ENCODE results near the gene PLA2G4E. TPM values are rescaled to one million over a fixed set of nuclear protein-coding genes. Genes with fewer than 3 reads are reported as not detected.
A peak's percentile ranks its signal among the peaks of the same experiment; 100 is the strongest.

The PLA2G4E gene
- total RNA-seq, 1 experiment from 2014 or later, result not detected

- no peak for DNase-seq (ENCODE audit: extremely low read depth, low read depth)
Measured at GRCh38 chr15:41981371-41982132, 39.3 kb downstream of the PLA2G4E start.

GRCh38 chr15:41980654-41981323 is 40.1 kb downstream of the PLA2G4E start:
- DNase-seq (ENCODE audit: extremely low read depth, low read depth), result no peak

DNA sequence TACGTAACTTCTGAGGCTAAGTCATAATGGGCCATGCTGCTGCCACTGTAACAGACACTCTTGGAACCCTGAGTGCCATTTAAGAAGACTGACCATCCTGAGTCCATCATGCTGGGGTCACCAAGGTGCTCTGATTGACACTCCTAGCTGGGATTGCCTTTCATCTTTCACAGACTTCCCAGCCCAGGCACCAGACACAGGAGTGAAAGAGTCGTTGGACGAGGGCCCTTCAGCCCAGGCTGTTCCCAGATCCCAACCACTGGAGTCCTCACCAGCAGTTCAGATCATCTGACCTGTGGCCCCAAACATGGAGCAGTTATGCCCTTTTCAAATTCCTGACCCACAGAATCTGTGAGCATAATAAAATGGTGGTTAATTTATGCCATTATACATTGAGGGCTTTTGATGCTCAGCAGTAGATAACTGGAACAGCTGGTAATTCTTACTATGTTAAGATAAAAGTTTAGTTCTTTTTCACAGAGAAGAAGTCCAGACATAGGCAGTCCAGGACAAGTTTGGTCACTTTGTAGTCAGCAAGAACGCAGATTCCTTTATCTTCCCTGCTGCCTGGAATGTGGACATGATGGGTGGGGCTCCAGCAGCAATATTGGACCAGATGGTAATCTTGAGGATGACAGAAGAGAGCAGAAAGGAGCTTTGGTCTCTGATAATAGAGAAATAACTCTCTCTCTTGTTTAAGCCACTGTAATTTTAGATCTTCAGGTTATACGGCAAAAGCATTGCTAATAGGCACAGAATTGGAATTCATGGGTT is 41.2 kb downstream of the PLA2G4E start:
- DNase-seq (ENCODE audit: extremely low read depth, low read depth), result no peak

GRCh38 chr15:41978534-41978933 is 42.3 kb downstream of the PLA2G4E start:
- DNase-seq (ENCODE audit: extremely low read depth, low read depth), result no peak

DNA sequence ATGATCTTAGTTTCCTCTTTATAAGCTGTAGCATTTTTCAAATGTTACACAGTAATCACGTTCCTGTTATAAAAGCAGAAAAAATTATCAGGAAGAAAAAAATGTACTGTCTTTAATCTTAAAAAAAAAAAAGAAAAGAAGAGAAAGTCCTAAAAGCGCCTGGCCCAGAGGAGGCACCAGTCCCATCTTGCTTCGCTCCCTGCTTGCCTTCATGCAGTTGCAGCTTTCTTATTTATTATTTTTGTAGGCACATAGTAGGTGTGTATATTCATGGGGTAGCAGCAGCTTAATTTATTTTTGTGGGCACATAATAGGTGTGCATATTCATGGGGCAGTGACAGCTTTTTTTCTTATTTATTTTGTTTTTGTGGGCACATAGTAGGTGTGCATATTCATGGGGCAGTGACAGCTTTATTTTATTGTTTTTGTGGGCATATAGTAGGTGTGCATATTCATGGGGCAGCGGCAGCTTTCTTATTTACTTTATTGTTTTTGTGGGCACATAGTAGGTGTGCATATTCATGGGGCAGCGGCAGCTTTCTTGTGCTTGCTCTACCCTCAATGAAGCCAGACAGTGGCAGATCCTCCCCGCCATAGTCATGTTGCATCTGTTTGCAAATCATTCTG is 43.0 kb downstream of the PLA2G4E start:
- DNase-seq (ENCODE audit: extremely low read depth, low read depth), result no peak

- DNase-seq (ENCODE audit: extremely low read depth, low read depth), result no peak
Measured at GRCh38 chr15:41975669-41976068, 45.2 kb downstream of the PLA2G4E start.

DNA sequence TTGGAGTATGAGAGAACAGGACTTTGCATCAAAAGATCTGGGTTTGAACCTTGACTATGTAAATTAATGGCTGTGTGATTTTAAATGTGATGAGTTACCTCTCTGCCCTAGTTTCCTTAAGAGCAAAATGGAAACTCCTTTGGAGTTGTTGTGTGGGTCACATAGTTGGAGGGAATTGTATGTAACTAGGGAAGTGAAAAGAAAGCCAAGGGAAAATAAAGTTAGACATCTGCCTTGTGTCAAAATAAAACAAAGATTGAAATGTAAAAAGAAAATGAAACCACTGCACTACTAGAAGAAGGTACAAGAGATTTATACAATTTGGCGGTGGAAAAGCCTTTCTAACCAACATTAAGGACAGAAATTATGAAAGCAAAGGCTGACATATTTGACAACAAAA is 46.8 kb downstream of the PLA2G4E start:
- DNase-seq (ENCODE audit: extremely low read depth, low read depth), result no peak

- DNase-seq (ENCODE audit: extremely low read depth, low read depth), result peak; percentile 100
Measured at GRCh38 chr15:41972253-41973242, 48.3 kb downstream of the PLA2G4E start, which contains the start of gene EHD4. EHD4 (minus strand) TSS chr15:41972557; CDS start chr15:41972494, 63 bp downstream.

DNA sequence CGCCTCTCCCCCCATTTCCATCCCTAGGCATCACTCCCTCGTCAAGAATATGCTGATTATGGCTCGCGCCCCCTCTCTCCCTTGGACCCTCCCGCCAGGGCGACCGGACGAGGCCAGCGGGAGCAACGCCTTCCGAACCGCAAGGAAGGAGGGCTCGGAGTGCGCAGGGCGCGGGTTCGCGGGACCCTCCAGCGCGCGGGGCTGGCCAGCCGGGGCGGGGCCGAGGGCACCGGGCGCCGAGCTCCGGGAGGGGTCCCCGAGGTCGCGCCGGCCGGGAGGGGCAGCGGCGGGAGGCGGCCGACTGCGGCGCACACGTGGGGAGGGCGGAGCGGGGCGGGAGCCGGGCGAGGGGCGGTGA is 49.0 kb downstream of the PLA2G4E start:
- DNase-seq (ENCODE audit: extremely low read depth, low read depth), result no peak

GRCh38 chr15:41971089-41971894 is 49.5 kb downstream of the PLA2G4E start:
- peak; percentile 25 for DNase-seq (ENCODE audit: extremely low read depth, low read depth)

GRCh38 chr15:41970456-41970855 is 50.4 kb downstream of the PLA2G4E start:
- DNase-seq (ENCODE audit: extremely low read depth, low read depth), result no peak

DNA sequence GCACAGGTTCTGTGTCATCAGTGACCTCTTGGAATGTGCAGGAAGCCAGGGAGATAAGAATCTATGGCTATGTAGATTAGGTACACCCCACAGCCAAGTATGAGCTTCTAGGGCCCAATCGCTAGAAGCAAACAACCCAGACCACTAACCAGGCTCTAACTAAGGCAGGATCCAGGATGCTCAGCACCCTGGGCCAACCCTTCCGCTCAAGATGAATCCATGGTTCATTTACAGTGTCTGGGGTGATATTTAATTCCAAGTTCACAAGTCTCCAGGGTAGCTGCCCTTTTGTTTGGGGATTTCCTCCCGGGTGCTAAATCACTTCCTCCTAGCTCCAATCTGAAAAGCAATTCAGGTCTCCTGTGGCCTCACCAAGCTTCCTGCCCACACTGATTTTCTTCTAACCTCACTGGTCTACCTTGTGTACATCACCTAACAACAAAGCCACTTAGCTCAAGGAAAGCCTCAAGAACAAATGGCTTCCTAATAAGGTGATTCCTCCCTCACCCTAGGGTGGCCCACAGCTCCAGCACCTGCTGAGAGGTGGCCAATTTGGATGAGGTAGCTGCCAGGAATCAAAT is 50.9 kb downstream of the PLA2G4E start:
- no peak for DNase-seq (ENCODE audit: extremely low read depth, low read depth)

DNA sequence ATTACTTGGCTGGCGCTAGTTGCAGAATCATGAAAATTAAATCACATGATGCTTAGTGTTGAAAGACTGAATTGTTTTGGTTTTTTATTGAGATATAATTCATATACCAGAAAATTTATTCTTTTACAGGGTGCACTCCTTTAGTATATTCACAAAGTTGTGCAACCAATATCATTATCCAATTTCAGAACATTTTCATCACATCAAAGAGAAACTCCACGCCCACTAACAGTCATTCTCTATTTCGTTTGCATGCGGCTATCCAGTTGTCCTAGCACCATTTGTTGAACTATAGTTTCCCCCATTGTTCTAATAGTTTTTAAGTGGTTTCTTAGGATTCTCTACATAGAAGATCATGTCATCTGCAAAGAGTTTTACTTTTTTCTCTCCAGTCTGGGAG is 52.1 kb downstream of the PLA2G4E start:
- no peak for DNase-seq (ENCODE audit: extremely low read depth, low read depth)

DNA sequence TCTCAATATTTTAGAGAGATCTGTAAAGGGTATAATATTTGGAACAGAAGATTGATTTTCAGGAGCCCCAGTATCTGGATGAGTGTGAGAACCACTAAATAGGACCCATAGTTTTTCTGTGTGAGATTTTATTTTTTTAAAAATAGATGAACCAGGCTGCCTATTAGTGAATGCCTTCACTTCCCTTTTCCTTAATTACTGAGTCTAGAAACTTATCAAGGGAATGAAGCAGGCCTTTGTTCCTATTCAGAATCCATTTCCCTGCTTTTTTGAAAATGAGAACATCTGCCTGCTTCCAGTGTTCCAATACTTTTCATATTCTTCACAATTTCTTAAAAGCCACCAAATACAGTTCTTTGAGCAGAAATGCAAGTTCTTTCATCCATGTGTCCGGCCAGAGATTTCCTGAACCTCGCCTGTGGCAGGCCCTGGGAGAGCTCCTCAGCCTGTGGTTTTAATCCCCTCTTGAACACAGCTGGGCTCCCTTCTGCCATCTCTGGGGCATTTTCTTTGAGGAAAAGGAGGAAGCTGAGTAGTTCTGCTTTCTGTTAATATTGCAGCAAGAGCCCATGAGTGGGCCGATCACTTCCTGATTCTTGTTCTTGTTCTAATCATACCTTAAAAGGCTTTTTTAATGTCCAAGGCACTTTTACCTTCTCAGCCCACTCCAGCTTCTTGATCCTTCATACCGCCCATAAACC is 53.2 kb downstream of the PLA2G4E start:
- no peak for DNase-seq (ENCODE audit: extremely low read depth, low read depth)

GRCh38 chr15:41966920-41967465 is 53.8 kb downstream of the PLA2G4E start:
- no peak for DNase-seq (ENCODE audit: extremely low read depth, low read depth)

DNA sequence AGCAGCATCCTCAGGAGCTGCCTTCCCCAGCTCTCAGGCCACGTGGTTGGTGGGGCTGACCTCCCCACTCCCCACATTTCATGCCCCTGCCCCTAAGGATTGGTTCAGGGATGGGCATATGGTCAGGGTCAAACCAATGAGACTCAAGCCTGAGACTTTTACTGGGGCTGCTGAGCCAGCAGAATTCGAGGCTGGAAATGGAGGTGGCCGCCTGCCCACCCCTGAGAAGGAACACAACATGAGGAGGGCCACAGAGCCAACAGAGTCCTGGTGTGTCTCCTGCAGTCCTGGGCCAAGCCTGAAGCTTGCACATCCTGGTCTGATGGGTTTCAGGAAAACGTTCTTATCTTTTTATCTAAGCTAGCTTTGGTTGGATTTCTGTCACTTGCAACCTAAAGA is 54.4 kb downstream of the PLA2G4E start:
- no peak for DNase-seq (ENCODE audit: extremely low read depth, low read depth)

All from NCI-H460 (cell line).